SIG-M5 (cell line): Measurements from ENCODE around the gene GNPDA1.

ENCODE experiments used
- DNase-seq: peaks from one replicate; lab custom pipeline; 2025; lab: John Stamatoyannopoulos, UW

GNPDA1 gene

GRCh38 chr5:142023836-142024235 lies 11.0 kb upstream of the GNPDA1 start:
- no peak for DNase-seq

GRCh38 chr5:142020122-142020659 lies 7.4 kb upstream of the GNPDA1 start:
- DNase-seq: no peak

- DNase-seq: no peak
Measured at GRCh38 chr5:142017832-142018427, 5.1 kb upstream of the GNPDA1 start.

GRCh38 chr5:142016556-142016955 lies 3.7 kb upstream of the GNPDA1 start:
- DNase-seq: no peak

- peak; percentile 28 for DNase-seq
Measured at GRCh38 chr5:142015781-142016533, 3.1 kb upstream of the GNPDA1 start.

GRCh38 chr5:142014911-142015584 lies 2.2 kb upstream of the GNPDA1 start:
- no peak for DNase-seq

GRCh38 chr5:142013734-142014521 lies 1.1 kb upstream of the GNPDA1 start:
- no peak for DNase-seq

GRCh38 chr5:142012186-142012785 lies 541 bp downstream of the GNPDA1 start:
- no peak for DNase-seq

GRCh38 chr5:142011572-142012185 lies 1.1 kb downstream of the GNPDA1 start:
- DNase-seq: no peak

- no peak for DNase-seq
Measured at GRCh38 chr5:142009886-142010285, 2.9 kb downstream of the GNPDA1 start.

- no peak for DNase-seq
Measured at GRCh38 chr5:142008813-142009212, 4.0 kb downstream of the GNPDA1 start.

GRCh38 chr5:142007237-142007544 lies 5.6 kb downstream of the GNPDA1 start:
- no peak for DNase-seq

GRCh38 chr5:142006363-142007236 lies 6.2 kb downstream of the GNPDA1 start:
- DNase-seq: no peak

- DNase-seq: no peak
Measured at GRCh38 chr5:142003266-142003800, 9.5 kb downstream of the GNPDA1 start.

- DNase-seq: no peak
Measured at GRCh38 chr5:142000704-142001484, 11.9 kb downstream of the GNPDA1 start.

- DNase-seq: no peak
Measured at GRCh38 chr5:142000173-142000572, 12.7 kb downstream of the GNPDA1 start.

GRCh38 chr5:141997358-141997960 lies 15.4 kb downstream of the GNPDA1 start:
- DNase-seq: no peak

- no peak for DNase-seq
Measured at GRCh38 chr5:141995656-141996055, 17.2 kb downstream of the GNPDA1 start.
